HG02571 (cell line): ENCODE measurements around the gene MARVELD2.
"Not testable (repeated sequence)": the region's sequence is repeated elsewhere in the genome, so short reads cannot be mapped to it uniquely, and the experiment has no call there.

Experiments used
- ATAC-seq: cut with Tn5 transposase; IDR thresholded peaks from one replicate; pipeline ENCODE4 v1.9.1; 2021; ENCODE audit warnings: mild to moderate bottlenecking, moderate library complexity; ENCODE audit not compliant: unreplicated experiment

Gene MARVELD2

GRCh38 chr5:69449511-69449910 is 34.6 kb downstream of the MARVELD2 start:
- no peak for ATAC-seq

- ATAC-seq: no peak
Measured at GRCh38 chr5:69450116-69450515, 35.2 kb downstream of the MARVELD2 start.

GRCh38 chr5:69450527-69450926 is 35.6 kb downstream of the MARVELD2 start:
- not testable (repeated sequence) for ATAC-seq

GRCh38 chr5:69451941-69452647 is 37.2 kb downstream of the MARVELD2 start:
- no peak for ATAC-seq

- not testable (repeated sequence) for ATAC-seq
Measured at GRCh38 chr5:69453487-69453886, 38.6 kb downstream of the MARVELD2 start.

- no peak for ATAC-seq
Measured at GRCh38 chr5:69454460-69455249, 39.7 kb downstream of the MARVELD2 start.

GRCh38 chr5:69455428-69455988 is 40.6 kb downstream of the MARVELD2 start:
- ATAC-seq: not testable (repeated sequence)

GRCh38 chr5:69462170-69462569 is 47.3 kb downstream of the MARVELD2 start:
- ATAC-seq: no peak

GRCh38 chr5:69466375-69466774 is 51.5 kb downstream of the MARVELD2 start:
- not testable (repeated sequence) for ATAC-seq

- ATAC-seq: peak; percentile 97
Measured at GRCh38 chr5:69467442-69468225, 52.7 kb downstream of the MARVELD2 start.

GRCh38 chr5:69468631-69469030 is 53.7 kb downstream of the MARVELD2 start:
- ATAC-seq: no peak

- ATAC-seq: not testable (repeated sequence)
Measured at GRCh38 chr5:69471516-69471915, 56.6 kb downstream of the MARVELD2 start.

GRCh38 chr5:69472535-69473143 is 57.7 kb downstream of the MARVELD2 start:
- ATAC-seq: not testable (repeated sequence)

GRCh38 chr5:69477170-69477569 is 62.3 kb downstream of the MARVELD2 start:
- ATAC-seq: no peak

- not testable (repeated sequence) for ATAC-seq
Measured at GRCh38 chr5:69478296-69478695, 63.4 kb downstream of the MARVELD2 start.

- no peak for ATAC-seq
Measured at GRCh38 chr5:69484891-69485290, 70.0 kb downstream of the MARVELD2 start.

GRCh38 chr5:69485471-69485870 is 70.6 kb downstream of the MARVELD2 start:
- ATAC-seq: no peak

GRCh38 chr5:69489246-69489645 is 74.3 kb downstream of the MARVELD2 start:
- no peak for ATAC-seq

GRCh38 chr5:69491027-69491426 is 76.1 kb downstream of the MARVELD2 start:
- no peak for ATAC-seq

- ATAC-seq: no peak
Measured at GRCh38 chr5:69491838-69492390, 77.0 kb downstream of the MARVELD2 start.
